RWPE1 (cell line): ENCODE results near the gene RBM26.

ENCODE experiments used
- CTCF ChIA-PET: fragments of 350-600 bp; sonication (Branson Sonifier 250); formaldehyde crosslinking; extraction: SDS; loops from one replicate; lab custom pipeline; 2021; lab: Yijun Ruan, JAX
- POLR2A ChIA-PET: fragments of 400-600 bp; formaldehyde crosslinking; extraction: SDS; loops from one replicate; lab custom pipeline; 2020; ENCODE audit warnings: antibody characterized with exemption; ENCODE audit not compliant: low non-redundant PET; lab: Yijun Ruan, JAX
- DNase-seq: peaks from one replicate; pipeline ENCODE4 v3.0.0; 2012; ENCODE audit warnings: low spot score
- H3K27ac ChIP-seq: fragments of 450-650 bp; 2 replicates; pipeline ENCODE4 v1.5.1; 2017
- TF ChIP-seq, protein P1 (sequence below): fragments of 450-650 bp; conservative IDR thresholded peaks from 2 replicates; pipeline ENCODE4 v1.5.1; 2017; ENCODE audit warnings: low read depth, mild to moderate bottlenecking

The RBM26 gene

DNA sequence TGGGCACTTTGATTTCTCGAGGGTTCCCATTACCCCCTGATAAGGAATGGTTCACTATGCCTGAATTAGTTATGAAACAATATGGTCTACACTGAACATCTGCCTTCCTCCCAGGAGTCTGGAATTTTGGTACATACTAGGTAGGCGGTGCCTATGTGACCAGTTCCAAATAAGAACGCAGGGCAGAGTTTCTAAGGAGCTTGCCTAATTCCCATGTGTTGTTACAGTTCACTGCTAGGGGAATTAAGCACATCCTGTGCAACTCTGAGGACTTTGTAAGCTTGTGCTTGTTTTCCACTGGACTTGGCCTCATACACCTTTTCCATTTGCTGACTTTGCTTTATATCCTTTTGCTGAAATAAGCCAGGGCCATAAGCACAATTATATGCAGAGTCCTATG, 29.2 kb downstream of the RBM26 start:
- POLR2A ChIA-PET, result no interaction called here
- CTCF ChIA-PET, result no interaction called here
- no peak overlapping the region for H3K27ac ChIP-seq
- DNase-seq, result no peak
- TF ChIP-seq, protein P1, sequence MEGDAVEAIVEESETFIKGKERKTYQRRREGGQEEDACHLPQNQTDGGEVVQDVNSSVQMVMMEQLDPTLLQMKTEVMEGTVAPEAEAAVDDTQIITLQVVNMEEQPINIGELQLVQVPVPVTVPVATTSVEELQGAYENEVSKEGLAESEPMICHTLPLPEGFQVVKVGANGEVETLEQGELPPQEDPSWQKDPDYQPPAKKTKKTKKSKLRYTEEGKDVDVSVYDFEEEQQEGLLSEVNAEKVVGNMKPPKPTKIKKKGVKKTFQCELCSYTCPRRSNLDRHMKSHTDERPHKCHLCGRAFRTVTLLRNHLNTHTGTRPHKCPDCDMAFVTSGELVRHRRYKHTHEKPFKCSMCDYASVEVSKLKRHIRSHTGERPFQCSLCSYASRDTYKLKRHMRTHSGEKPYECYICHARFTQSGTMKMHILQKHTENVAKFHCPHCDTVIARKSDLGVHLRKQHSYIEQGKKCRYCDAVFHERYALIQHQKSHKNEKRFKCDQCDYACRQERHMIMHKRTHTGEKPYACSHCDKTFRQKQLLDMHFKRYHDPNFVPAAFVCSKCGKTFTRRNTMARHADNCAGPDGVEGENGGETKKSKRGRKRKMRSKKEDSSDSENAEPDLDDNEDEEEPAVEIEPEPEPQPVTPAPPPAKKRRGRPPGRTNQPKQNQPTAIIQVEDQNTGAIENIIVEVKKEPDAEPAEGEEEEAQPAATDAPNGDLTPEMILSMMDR, result no peak

- TF ChIP-seq, protein P1, result no peak
- H3K27ac ChIP-seq, result no peak overlapping the region
- ChIA-PET POLR2A (no interaction called here), CTCF (no interaction called here)
- DNase-seq, result no peak
Observed at GRCh38 chr13:79374578-79374977, 31.5 kb downstream of the RBM26 start.

DNA sequence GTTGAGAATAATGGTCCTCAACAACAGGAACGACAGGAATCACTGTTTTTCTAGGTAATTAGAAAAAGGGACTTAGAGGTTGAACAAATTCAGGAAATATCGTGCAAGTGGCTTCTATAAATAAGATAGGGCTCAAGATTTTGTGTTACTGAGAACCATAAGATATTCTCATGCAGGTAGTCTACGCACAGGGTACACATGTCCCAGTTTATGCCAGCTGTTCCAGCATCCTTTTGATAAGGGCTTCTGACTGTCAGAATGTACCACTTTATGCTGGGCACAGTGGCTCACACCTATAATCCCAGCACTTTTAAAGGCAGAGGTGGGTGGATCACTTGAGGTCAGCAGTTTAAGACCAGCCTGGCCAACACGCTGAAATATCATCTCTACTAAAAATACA, 32.1 kb downstream of the RBM26 start:
- DNase-seq, result no peak
- ChIA-PET CTCF (no interaction called here), POLR2A (no interaction called here)
- H3K27ac ChIP-seq, result no peak overlapping the region
- TF ChIP-seq, protein P1, result no peak

- H3K27ac ChIP-seq, result no peak overlapping the region
- POLR2A ChIA-PET, result no interaction called here
- TF ChIP-seq, protein P1, result no peak
- CTCF ChIA-PET, result no interaction called here
- DNase-seq, result no peak
Observed at GRCh38 chr13:79369226-79369625, 36.8 kb downstream of the RBM26 start.

- POLR2A ChIA-PET, result no interaction called here
- CTCF ChIA-PET, result no interaction called here
Observed at GRCh38 chr13:79365981-79366380, 40.1 kb downstream of the RBM26 start.

DNA sequence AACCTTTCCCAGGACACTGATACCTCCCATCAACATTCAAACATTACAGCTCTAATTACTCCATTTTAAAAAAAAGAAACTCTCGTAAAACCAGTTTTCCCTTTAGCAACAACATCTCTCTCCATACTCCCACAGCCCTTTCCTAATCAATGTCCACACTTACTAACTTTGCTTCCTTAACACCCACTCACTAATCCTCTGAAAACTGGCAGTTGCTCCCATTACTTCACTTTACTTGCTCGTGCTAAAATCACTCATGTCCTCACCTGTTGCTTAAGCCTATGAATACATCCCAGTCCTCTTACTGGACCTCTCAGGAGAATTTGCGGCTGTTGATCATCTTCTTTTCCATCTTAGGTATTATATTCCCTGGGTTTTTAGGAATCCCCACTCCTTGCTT, 44.8 kb downstream of the RBM26 start:
- no peak for DNase-seq
- ChIA-PET POLR2A (no interaction called here), CTCF (interaction anchor here (0.7 kb wide), 1 partner anchor 190 kb away, joined by 4 read pairs; no protein-coding TSS in a partner anchor)
- H3K27ac ChIP-seq, result no peak overlapping the region
- TF ChIP-seq, protein P1, result no peak

More at GRCh38 chr13:79365981-79366380, 40.1 kb downstream of the RBM26 start:
- TF ChIP-seq, protein P1, result no peak
- no peak for DNase-seq
- H3K27ac ChIP-seq, result no peak overlapping the region
